Measurements from ENCODE around the gene PPP1R16B.

DNA sequence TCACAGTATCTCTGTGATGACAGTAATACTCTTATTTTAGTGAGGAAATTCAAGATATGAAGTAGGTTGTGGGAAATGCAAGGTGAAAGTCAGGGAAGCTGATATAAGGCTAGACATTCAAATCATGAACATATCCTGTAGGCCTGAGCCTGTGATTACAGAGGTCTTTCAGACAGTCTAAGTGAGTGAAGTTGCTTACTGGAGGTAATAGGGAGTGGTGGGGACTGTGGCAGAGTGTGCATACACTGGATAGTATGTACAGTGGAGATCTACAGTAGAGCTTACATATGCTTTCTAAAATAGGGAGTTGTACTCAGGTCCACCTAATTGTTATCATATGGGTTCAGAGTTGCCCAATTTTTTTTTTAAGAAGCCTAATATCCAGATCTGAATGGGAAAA, 159.8 kb downstream of the PPP1R16B start:
- no peak for TF ChIP-seq FOXP2 (optimal IDR thresholded peaks at IDR 0.05; ENCODE audit: borderline replicate concordance, extremely low read depth, extremely low read length, insufficient read depth)
- TF ChIP-seq POLR2AphosphoS5 (IDR thresholded peaks at IDR 0.05; ENCODE audit: low read depth, low read length) = no peak
- no peak for TF ChIP-seq TAF1 (IDR thresholded peaks at IDR 0.05; ENCODE audit: borderline replicate concordance, insufficient read depth, low read length)
- TF ChIP-seq SIN3A (IDR thresholded peaks at IDR 0.05; ENCODE audit: borderline replicate concordance, insufficient read depth, low read length) = no peak
